Adipocyte (in vitro differentiated cells): ENCODE measurements around the gene MTRR.
A peak's percentile ranks its signal among the peaks of the same experiment; 100 is the strongest.

Source experiments
- DNase-seq: peaks from one replicate; pipeline ENCODE4 v3.0.0-alpha.2; 2015; ENCODE audit warnings: low read depth
- H3K27me3 ChIP-seq: replicated peaks from 2 replicates; pipeline ENCODE4 v1.7.0; 2013; ENCODE audit warnings: mild to moderate bottlenecking, low read length, moderate library complexity; ENCODE audit not compliant: control insufficient read depth, insufficient read depth
- H3K36me3 ChIP-seq: 2 replicates; pipeline ENCODE4 v1.7.0; 2013; ENCODE audit warnings: low read length, mild to moderate bottlenecking, moderate library complexity; ENCODE audit not compliant: control insufficient read depth, insufficient read depth, severe bottlenecking
- H3K4me1 ChIP-seq: 2 replicates; pipeline ENCODE4 v1.7.0; 2013; ENCODE audit warnings: mild to moderate bottlenecking, low read length, moderate library complexity; ENCODE audit not compliant: control insufficient read depth, insufficient read depth
- H3K4me3 ChIP-seq: 2 replicates; pipeline ENCODE4 v1.7.0; 2013; ENCODE audit warnings: mild to moderate bottlenecking, low read length, moderate library complexity
- H3K9ac ChIP-seq: 2 replicates; pipeline ENCODE4 v1.7.0; 2013; ENCODE audit warnings: mild to moderate bottlenecking, low read length, moderate library complexity
- H3K9me3 ChIP-seq: 2 replicates; pipeline ENCODE4 v1.7.0; 2013; ENCODE audit warnings: mild to moderate bottlenecking, low read length, moderate library complexity; ENCODE audit not compliant: control insufficient read depth

MTRR gene

DNA sequence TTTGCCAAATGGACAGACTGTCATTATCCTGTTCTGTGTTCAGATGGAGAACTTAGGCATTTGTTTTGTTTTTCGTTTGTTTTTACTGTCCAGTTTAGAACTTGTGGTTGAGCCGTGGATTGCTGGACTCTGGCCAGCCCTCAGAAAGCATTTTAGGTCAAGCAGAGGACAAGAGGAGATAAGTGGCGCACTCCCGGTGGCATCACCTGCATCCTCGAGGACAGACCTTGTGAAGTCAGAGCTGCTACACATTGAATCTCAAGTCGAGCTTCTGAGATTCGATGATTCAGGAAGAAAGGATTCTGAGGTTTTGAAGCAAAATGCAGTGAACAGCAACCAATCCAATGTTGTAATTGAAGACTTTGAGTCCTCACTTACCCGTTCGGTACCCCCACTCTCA is 8.9 kb downstream of the MTRR start:
- Histone ChIP-seq H3K27me3 (no peaks in the 10 kb centered on the region), H3K4me3 (no peak overlapping the region), H3K9ac (no peak overlapping the region), H3K36me3 (peaks cover 59% of the 10 kb centered on the region), H3K4me1 (peaks cover 24% of the 10 kb centered on the region), H3K9me3 (no peaks in the 10 kb centered on the region)
- no peak for DNase-seq

GRCh38 chr5:7878381-7878873 is 9.5 kb downstream of the MTRR start:
- peak; percentile 37 for DNase-seq
- Histone ChIP-seq H3K4me1 (peaks cover 27% of the 10 kb centered on the region), H3K9ac (no peak overlapping the region), H3K9me3 (no peaks in the 10 kb centered on the region), H3K4me3 (no peak overlapping the region), H3K27me3 (no peaks in the 10 kb centered on the region), H3K36me3 (peaks cover 64% of the 10 kb centered on the region)

DNA sequence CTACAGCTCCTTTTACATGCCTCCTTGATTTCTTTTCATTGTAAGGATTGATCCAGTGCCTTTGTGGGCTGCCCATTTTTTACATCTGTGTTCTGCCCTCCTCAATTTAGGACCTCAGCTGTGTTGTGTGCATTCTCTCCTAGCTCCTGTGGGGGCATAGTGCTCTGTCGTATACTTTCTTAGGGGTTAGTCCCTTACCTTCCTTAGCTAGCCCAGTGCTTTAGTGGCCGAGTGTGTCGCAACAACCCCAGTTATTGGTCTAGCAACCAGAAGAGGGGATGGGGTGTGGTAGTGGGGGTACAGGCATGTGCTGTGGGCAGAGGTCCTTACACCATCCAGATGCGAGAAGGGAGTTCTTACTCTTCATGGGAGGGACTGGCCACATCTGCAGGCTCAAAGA is 12.1 kb downstream of the MTRR start:
- H3K36me3 ChIP-seq, result peaks cover 68% of the 10 kb centered on the region
- H3K9me3 ChIP-seq, result no peaks in the 10 kb centered on the region
- DNase-seq, result no peak
- H3K4me3 ChIP-seq, result no peak overlapping the region
- no peaks in the 10 kb centered on the region for H3K27me3 ChIP-seq
- no peak overlapping the region for H3K9ac ChIP-seq
- H3K4me1 ChIP-seq, result peaks cover 39% of the 10 kb centered on the region

DNA sequence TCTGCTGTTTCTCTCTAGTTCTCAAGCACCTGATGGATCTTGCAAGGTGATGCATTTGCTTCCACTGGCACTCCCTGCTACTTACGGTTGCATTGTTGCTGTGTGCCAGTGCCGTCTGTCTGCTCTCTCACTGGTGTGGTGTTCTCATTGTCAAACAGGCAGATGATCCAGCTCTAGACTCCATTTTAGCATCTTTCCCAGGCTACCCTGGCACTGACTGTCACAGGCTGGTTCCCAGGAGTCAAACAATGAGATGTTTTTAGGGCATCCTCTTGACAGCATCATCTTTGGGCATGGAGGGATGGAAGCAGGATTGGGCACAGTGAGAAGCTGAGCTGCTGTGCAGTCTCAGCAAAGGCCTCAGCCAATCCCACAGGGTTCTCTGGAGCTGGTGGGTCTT is 12.9 kb downstream of the MTRR start:
- Histone ChIP-seq H3K9ac (no peak overlapping the region), H3K9me3 (no peaks in the 10 kb centered on the region), H3K36me3 (peaks cover 68% of the 10 kb centered on the region), H3K4me3 (no peak overlapping the region), H3K4me1 (peaks cover 36% of the 10 kb centered on the region), H3K27me3 (no peaks in the 10 kb centered on the region)
- no peak for DNase-seq

- Histone ChIP-seq H3K4me3 (no peak overlapping the region), H3K36me3 (peaks cover 64% of the 10 kb centered on the region), H3K27me3 (no peaks in the 10 kb centered on the region), H3K9me3 (no peaks in the 10 kb centered on the region), H3K4me1 (peaks cover 27% of the 10 kb centered on the region), H3K9ac (no peak overlapping the region)
- no peak for DNase-seq
These were observed 14.0 kb downstream of the MTRR start for GRCh38 chr5:7882926-7883325.

GRCh38 chr5:7884491-7885267 is 15.7 kb downstream of the MTRR start:
- Histone ChIP-seq H3K9ac (peak overlapping the region; percentile 2), H3K36me3 (peaks cover 68% of the 10 kb centered on the region), H3K9me3 (no peaks in the 10 kb centered on the region), H3K4me1 (peaks cover 15% of the 10 kb centered on the region), H3K27me3 (no peaks in the 10 kb centered on the region), H3K4me3 (no peak overlapping the region)
- peak; percentile 9 for DNase-seq

DNA sequence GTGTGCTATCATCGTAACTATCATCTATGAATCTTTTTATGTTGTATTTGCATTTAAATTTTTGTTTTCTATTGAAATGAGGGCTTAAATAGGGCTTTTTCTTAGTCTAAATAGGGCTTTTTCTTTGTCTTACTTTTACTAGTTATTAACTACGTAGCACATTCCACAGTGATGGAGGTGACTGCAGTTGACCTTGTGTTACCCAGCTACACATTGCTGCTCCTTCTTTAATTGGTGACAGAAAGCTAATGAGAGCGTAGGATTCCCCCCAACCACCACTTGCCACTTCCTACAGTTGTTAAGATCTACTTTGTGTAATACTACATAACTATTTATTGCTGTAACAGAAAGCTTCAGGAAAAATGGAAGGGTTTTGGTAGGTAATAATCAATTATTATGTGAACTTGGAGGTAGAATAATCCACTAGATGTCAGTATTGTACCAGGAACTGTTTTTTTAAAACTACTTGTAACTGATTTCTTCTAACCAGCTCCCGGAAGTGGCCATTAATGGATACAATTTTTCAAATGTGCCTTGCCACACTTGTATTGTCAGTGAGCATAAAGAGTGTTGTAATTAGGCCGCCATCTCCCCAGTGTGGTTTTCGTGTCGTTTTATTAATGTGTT is 18.0 kb downstream of the MTRR start:
- DNase-seq, result peak; percentile 81
- Histone ChIP-seq H3K27me3 (no peaks in the 10 kb centered on the region), H3K4me1 (peaks cover 15% of the 10 kb centered on the region), H3K4me3 (no peak overlapping the region), H3K9ac (no peak overlapping the region), H3K36me3 (peaks cover 60% of the 10 kb centered on the region), H3K9me3 (no peaks in the 10 kb centered on the region)

DNA sequence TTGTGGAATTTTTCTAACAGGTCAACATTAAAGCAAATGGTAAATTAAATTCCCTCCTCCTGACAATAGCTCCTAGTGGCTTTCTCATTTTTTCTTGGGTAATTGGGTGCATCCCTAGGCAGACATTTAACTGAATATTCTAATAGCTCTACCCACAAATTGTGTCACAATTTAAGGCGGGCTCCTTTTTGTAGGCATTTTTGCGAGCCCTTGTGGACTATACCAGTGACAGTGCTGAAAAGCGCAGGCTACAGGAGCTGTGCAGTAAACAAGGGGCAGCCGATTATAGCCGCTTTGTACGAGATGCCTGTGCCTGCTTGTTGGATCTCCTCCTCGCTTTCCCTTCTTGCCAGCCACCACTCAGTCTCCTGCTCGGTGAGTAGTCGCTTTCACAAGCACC is 20.0 kb downstream of the MTRR start:
- Histone ChIP-seq H3K9me3 (no peaks in the 10 kb centered on the region), H3K4me1 (peaks cover 9% of the 10 kb centered on the region), H3K9ac (no peak overlapping the region), H3K36me3 (peaks cover 63% of the 10 kb centered on the region), H3K27me3 (no peaks in the 10 kb centered on the region), H3K4me3 (no peak overlapping the region)
- no peak for DNase-seq

- no peaks in the 10 kb centered on the region for H3K27me3 ChIP-seq
- no peaks in the 10 kb centered on the region for H3K4me1 ChIP-seq
- peaks cover 92% of the 10 kb centered on the region for H3K36me3 ChIP-seq
- no peaks in the 10 kb centered on the region for H3K9me3 ChIP-seq
- no peak overlapping the region for H3K9ac ChIP-seq
- no peak overlapping the region for H3K4me3 ChIP-seq
- DNase-seq, result no peak
These were observed 25.5 kb downstream of the MTRR start for GRCh38 chr5:7894439-7894838.

- H3K27me3 ChIP-seq, result no peaks in the 10 kb centered on the region
- DNase-seq, result no peak
- no peaks in the 10 kb centered on the region for H3K4me1 ChIP-seq
- H3K9me3 ChIP-seq, result no peaks in the 10 kb centered on the region
- no peak overlapping the region for H3K9ac ChIP-seq
- H3K4me3 ChIP-seq, result no peak overlapping the region
- H3K36me3 ChIP-seq, result peaks cover 92% of the 10 kb centered on the region
These were observed 25.9 kb downstream of the MTRR start for GRCh38 chr5:7894860-7895259.

DNA sequence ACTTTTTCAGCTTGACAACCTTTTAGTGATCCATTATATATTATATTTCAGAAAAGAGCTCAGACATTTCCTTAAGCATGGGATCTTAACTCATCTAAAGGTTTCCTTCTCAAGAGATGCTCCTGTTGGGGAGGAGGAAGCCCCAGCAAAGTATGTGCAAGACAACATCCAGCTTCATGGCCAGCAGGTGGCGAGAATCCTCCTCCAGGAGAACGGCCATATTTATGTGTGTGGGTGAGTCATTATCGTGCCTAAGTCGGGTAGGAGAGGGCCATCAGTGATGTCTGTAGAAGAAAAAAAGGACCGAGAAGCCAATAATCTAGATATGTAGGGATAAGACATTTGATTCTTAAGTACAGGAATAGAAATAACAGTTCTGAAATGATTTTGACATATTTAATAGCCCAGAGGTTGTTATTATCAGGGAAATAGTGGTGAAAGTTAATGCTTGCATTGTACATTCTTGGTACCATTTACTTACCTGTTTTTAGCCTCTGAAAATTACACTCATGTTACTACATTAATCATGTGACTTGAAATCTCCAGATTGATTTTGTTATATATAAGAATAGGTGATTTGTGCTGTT is 28.2 kb downstream of the MTRR start:
- no peak overlapping the region for H3K4me3 ChIP-seq
- peaks cover 5% of the 10 kb centered on the region for H3K4me1 ChIP-seq
- peak; percentile 22 for DNase-seq
- H3K9ac ChIP-seq, result no peak overlapping the region
- peaks cover 100% of the 10 kb centered on the region for H3K36me3 ChIP-seq
- H3K9me3 ChIP-seq, result no peaks in the 10 kb centered on the region
- no peaks in the 10 kb centered on the region for H3K27me3 ChIP-seq
